ENCODE data around the gene TSPO. TPM values are rescaled to one million over a fixed set of nuclear protein-coding genes. Genes with fewer than 3 reads are reported as not detected.

Gene TSPO
- total and polyA plus RNA-seq, 3 donors from 2014 or later, result 42.8 to 92.5 (median 68.7) TPM

- WGBS, 2 donors, result 74 to 83% methylated on average over 12 of the region's 12 CpGs
- Histone ChIP-seq H3K9me3 (no peaks in the 10 kb centered on the region), H3K4me3 (no peak overlapping the region), H3K27ac (no peak overlapping the region), H3K27me3 (no peaks in the 10 kb centered on the region), H3K4me1 (peaks cover 32% of the 10 kb centered on the region), H3K36me3 (ENCODE audit: low read depth, missing control alignments) (no peaks in the 10 kb centered on the region)
- no peak for DNase-seq
- TF ChIP-seq POLR2A (IDR thresholded peaks at IDR 0.05) (no peak), CTCF (IDR thresholded peaks at IDR 0.05) (no peak)
- intact Hi-C loops (cut with DNase I; ENCODE audit: low total_unique reads), result no loop called here
Measured at GRCh38 chr22:43183496-43184277, 32.3 kb downstream of the TSPO start.

GRCh38 chr22:43185860-43186261, 34.5 kb downstream of the TSPO start:
- Histone ChIP-seq H3K4me1 (peaks cover 32% of the 10 kb centered on the region), H3K36me3 (ENCODE audit: low read depth, missing control alignments) (no peaks in the 10 kb centered on the region), H3K9me3 (no peaks in the 10 kb centered on the region), H3K27me3 (no peaks in the 10 kb centered on the region), H3K4me3 (peak overlapping the region in 1 of 2 donors; percentile 45), H3K27ac (peak overlapping the region; percentile 4 to 78)
- no peak for TF ChIP-seq POLR2A (IDR thresholded peaks at IDR 0.05)
- TF ChIP-seq CTCF (IDR thresholded peaks at IDR 0.05), result no peak
- DNase-seq, result peak; percentile 83
- 1 to 7% methylated on average over 8 to 12 of the region's 12 CpGs for WGBS, 2 donors
- intact Hi-C loops (cut with DNase I; ENCODE audit: low total_unique reads), result no loop called here

DNA sequence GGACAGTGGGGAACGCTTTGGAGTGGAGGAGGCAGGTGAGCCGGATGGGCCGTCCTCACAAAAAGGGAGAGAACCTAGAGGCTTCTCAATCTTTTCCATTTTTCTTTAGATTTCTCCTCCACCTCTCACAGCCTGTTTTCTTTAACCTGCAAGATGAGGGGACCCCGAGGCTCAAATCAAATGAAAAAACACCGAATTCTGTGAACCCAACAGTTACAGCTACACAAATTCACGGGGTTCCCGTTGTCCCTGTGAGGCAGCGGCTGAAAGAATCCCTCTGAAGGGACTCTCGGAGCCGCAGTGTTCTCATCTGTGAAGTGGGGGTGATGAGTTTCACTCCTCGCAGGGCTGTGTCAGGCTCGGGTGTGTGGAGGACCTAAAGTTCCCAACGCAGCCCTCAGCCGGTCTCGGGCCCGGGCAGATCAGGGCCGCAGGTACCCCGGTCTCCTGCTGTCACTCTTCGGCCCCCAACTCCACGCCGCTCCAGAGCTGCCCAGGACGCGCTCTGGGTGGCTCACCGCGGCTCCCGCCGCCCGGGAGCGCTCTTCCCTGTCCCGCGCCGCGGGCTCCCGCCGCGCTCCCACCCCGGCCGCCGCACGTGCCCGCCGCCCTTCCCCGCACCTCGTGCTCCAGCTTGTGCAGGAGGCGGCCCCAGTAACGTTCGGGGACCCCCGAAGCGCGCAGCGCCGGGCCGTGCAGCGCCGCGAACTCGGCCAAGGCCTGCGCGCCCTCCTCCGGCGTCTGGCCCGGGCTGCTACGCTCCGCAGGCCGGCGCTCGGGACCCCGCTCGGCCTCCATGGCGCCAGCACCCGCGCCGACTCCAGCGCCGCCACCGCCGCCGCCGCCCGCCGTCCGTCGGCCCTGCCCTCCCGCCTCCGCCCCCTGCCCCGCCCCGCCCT, 35.2 kb downstream of the TSPO start, which contains the start of gene TTLL12:
Gene TTLL12, minus strand, starts transcription at position 863 of the 899 bp plus-strand sequence. Its CDS starts 65 bp downstream, at position 798.
- Histone ChIP-seq H3K4me3 (peak within 1 kb of the TSS; percentile 67 to 69), H3K4me1 (peaks cover 32% of the 10 kb centered on the region), H3K9me3 (no peaks in the 10 kb centered on the region), H3K27ac (peak within 1 kb of the TSS; percentile 85 to 91), H3K27me3 (no peaks in the 10 kb centered on the region), H3K36me3 (ENCODE audit: low read depth, missing control alignments) (no peaks in the 10 kb centered on the region)
- peak; percentile 54 for DNase-seq
- intact Hi-C loops (cut with DNase I; ENCODE audit: low total_unique reads), result no loop called here
- 0 to 2% methylated on average over 7 to 64 of the region's 87 CpGs for WGBS, 2 donors
- no peak for TF ChIP-seq POLR2A (IDR thresholded peaks at IDR 0.05)
- TF ChIP-seq CTCF (IDR thresholded peaks at IDR 0.05), result peak in 1 of 3 experiments; percentile 12

DNA sequence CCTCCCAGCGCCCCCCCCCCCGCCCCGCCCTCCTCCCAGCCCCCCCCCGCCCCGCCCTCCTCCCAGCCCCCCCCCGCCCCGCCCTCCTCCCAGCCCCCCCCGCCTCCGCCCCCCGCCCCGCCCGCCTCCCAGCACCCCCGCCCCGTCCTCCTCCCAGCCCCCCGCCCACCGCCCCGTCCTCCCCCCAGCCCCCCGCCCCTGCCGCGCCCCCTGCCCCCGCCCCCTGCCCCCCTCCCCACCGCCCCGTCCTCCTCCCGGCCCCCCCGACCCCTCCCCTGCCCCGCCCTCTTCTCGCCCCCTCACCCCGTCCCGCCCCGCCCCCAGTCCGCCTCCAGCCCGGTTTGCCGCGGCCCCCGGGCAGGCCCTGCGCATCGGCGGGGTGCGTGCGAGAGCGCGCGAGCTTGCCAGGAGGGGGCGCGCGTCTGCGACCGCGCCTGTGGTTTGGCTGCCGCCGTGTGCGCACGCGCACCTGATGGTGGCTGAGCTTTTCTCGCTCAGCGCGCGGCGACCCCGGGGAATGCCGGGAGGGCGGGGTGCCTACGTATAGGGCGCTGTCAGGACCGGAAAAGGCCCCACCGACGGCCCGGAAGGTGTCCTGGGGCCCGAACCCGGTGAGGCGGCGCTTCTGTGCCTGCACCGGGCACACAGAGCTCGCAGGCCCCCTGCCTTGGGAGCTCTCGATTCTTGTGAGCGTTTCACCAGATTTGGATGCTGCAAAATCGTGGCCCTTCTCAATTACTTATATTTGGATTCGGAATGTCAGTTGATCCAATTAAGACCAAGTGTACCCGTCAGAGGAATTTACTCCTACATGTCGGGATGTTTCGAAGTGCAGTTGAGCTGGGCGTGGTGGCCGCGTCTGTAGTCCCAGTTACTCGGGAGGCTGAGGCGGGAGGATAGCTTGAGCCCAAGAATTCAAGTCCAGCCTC, 36.1 kb downstream of the TSPO start:
- no peaks in the 10 kb centered on the region for H3K27me3 ChIP-seq
- H3K4me3 ChIP-seq, result peak overlapping the region; percentile 67 to 69
- peak; percentile 96 for DNase-seq
- 6 to 9% methylated on average over 9 to 21 of the region's 86 CpGs for WGBS, 2 donors
- H3K36me3 ChIP-seq (ENCODE audit: low read depth, missing control alignments), result no peaks in the 10 kb centered on the region
- H3K4me1 ChIP-seq, result peaks cover 32% of the 10 kb centered on the region
- intact Hi-C loops (cut with DNase I; ENCODE audit: low total_unique reads), result no loop called here
- no peaks in the 10 kb centered on the region for H3K9me3 ChIP-seq
- peak overlapping the region; percentile 85 to 91 for H3K27ac ChIP-seq
- TF ChIP-seq POLR2A (IDR thresholded peaks at IDR 0.05) (no peak), CTCF (IDR thresholded peaks at IDR 0.05) (peak; percentile 60 to 85 (median 76))
